ENCODE measurements around the gene MAP2K5. TPM values are rescaled to one million over a fixed set of nuclear protein-coding genes. Genes with fewer than 3 reads are reported as not detected.

The MAP2K5 gene
- total RNA-seq, 1 donor from 2014 or later = 25.5 TPM

DNA sequence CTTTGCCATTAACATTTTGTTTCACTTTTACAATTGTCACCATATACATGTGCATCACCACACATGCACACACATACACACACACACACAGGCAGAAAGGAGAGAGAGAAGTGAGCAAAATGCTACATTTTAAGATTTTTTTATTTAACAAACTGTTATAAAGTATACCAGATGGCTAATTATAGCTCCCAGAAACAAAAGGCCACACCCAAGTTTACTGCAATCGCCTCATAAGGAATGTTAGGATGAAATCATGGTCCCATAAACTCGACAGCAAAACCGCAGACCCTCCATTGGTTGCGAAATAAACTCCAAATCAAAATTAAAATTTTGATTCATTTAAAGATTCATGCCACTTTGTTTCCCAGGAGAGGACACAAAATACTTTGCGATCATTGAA, 37.7 kb upstream of the MAP2K5 start:
- intact Hi-C loops (cut with DNase I) = no loop called here
- Histone ChIP-seq H3K4me1 (peaks cover 19% of the 10 kb centered on the region), H3K27ac (no peak overlapping the region), H3K4me3 (no peak overlapping the region), H3K9me3 (no peaks in the 10 kb centered on the region), H3K36me3 (no peaks in the 10 kb centered on the region), H3K27me3 (ENCODE audit: low read depth) (no peaks in the 10 kb centered on the region)
- TF ChIP-seq, protein P1, sequence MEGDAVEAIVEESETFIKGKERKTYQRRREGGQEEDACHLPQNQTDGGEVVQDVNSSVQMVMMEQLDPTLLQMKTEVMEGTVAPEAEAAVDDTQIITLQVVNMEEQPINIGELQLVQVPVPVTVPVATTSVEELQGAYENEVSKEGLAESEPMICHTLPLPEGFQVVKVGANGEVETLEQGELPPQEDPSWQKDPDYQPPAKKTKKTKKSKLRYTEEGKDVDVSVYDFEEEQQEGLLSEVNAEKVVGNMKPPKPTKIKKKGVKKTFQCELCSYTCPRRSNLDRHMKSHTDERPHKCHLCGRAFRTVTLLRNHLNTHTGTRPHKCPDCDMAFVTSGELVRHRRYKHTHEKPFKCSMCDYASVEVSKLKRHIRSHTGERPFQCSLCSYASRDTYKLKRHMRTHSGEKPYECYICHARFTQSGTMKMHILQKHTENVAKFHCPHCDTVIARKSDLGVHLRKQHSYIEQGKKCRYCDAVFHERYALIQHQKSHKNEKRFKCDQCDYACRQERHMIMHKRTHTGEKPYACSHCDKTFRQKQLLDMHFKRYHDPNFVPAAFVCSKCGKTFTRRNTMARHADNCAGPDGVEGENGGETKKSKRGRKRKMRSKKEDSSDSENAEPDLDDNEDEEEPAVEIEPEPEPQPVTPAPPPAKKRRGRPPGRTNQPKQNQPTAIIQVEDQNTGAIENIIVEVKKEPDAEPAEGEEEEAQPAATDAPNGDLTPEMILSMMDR (IDR thresholded peaks at IDR 0.05) = no peak
- no peak for DNase-seq
- no peak for ATAC-seq

DNA sequence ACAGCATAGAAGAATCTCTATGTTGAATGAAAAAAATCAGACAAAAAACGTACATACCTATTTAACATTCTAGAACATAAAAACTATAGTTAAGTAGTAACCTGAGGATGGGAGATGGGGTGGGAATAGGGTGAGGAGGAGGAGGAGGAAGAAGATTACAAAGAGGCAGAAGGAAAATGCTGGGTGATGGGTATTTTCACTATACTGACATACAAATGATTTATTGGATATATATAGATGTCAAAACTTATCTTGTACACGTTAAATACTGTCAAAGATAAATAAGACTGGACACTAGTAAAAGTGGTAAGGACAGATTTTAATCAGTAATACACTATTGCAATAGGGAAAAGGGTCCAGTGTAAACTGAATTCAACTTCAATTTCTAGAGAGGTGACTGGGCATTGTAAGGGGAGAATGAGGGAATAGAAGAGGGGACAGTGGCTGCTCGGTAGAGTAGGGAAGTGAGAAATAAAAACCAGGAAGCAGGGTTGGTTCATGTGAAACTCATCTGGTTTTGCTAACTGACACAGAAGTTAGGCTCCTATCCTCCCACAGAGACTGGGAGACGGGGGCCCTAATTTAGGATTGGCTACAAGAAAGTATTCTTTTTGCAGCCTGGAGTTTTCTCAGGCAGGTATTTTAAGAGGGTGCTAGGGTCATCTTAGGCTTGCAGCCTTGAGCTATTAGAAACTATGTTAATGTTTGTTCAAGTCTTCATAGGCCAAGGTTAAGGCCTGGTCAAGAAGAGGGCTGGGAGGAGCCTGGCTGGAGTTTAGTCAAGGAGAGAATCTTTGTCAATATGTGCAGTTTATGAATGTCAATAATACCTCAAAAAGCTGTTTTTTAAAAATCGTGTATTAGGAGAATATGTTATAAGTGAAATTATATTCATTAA, 36.6 kb upstream of the MAP2K5 start:
- Histone ChIP-seq H3K36me3 (no peaks in the 10 kb centered on the region), H3K4me3 (no peak overlapping the region), H3K27ac (no peak overlapping the region), H3K9me3 (no peaks in the 10 kb centered on the region), H3K27me3 (ENCODE audit: low read depth) (no peaks in the 10 kb centered on the region), H3K4me1 (peaks cover 19% of the 10 kb centered on the region)
- TF ChIP-seq, protein P1 (IDR thresholded peaks at IDR 0.05) = no peak
- intact Hi-C loops (cut with DNase I) = no loop called here
- DNase-seq (no peak), ATAC-seq (peak in 1 of 2 donors; percentile 61)

- Histone ChIP-seq H3K27ac (no peak overlapping the region), H3K9me3 (no peaks in the 10 kb centered on the region), H3K36me3 (peaks cover 1% of the 10 kb centered on the region), H3K4me1 (peaks cover 7% of the 10 kb centered on the region), H3K4me3 (no peak overlapping the region), H3K27me3 (ENCODE audit: low read depth) (no peaks in the 10 kb centered on the region)
- TF ChIP-seq, protein P1 (IDR thresholded peaks at IDR 0.05) = no peak
- ATAC-seq (no peak), DNase-seq (no peak)
- intact Hi-C loops (cut with DNase I) = no loop called here
Observed at GRCh38 chr15:67506775-67507747, 35.4 kb upstream of the MAP2K5 start.

- intact Hi-C loops (cut with DNase I) = no loop called here
- Histone ChIP-seq H3K9me3 (no peaks in the 10 kb centered on the region), H3K4me1 (peaks cover 4% of the 10 kb centered on the region), H3K27me3 (ENCODE audit: low read depth) (no peaks in the 10 kb centered on the region), H3K36me3 (peaks cover 15% of the 10 kb centered on the region), H3K27ac (no peak overlapping the region), H3K4me3 (no peak overlapping the region)
- ATAC-seq (no peak), DNase-seq (no peak)
- TF ChIP-seq, protein P1 (IDR thresholded peaks at IDR 0.05) = no peak
Observed at GRCh38 chr15:67508407-67508806, 34.1 kb upstream of the MAP2K5 start.

- Histone ChIP-seq H3K27me3 (ENCODE audit: low read depth) (no peaks in the 10 kb centered on the region), H3K27ac (no peak overlapping the region), H3K4me1 (peaks cover 4% of the 10 kb centered on the region), H3K36me3 (peaks cover 28% of the 10 kb centered on the region), H3K4me3 (no peak overlapping the region), H3K9me3 (no peaks in the 10 kb centered on the region)
- ATAC-seq (no peak), DNase-seq (no peak)
- intact Hi-C loops (cut with DNase I) = no loop called here
- TF ChIP-seq, protein P1 (IDR thresholded peaks at IDR 0.05) = no peak
Observed at GRCh38 chr15:67509918-67510317, 32.6 kb upstream of the MAP2K5 start.
